Mammary epithelial cell (primary cell): ENCODE results near the gene ANO2.

ENCODE experiments used
- EZH2 ChIP-seq: IDR thresholded peaks from 2 replicates; pipeline ENCODE4 v1.6.1; 2012; ENCODE audit warnings: low read length, inconsistent platforms, borderline replicate concordance
- TF ChIP-seq, protein P1 (sequence below), 2 donors: IDR thresholded peaks in 1 of 2; conservative IDR thresholded peaks in 1 of 2; 2 replicates each; pipeline ENCODE4 v1.5.1; 2011 to 2012; ENCODE audit warnings: inconsistent platforms in 2 of 2, low read length in 2 of 2, mild to moderate bottlenecking in 2 of 2, control low read depth in 1 of 2, low read depth in 1 of 2; ENCODE audit not compliant: insufficient read depth in 1 of 2; ENCODE audit errors: extremely low read depth in 1 of 2

DNA sequence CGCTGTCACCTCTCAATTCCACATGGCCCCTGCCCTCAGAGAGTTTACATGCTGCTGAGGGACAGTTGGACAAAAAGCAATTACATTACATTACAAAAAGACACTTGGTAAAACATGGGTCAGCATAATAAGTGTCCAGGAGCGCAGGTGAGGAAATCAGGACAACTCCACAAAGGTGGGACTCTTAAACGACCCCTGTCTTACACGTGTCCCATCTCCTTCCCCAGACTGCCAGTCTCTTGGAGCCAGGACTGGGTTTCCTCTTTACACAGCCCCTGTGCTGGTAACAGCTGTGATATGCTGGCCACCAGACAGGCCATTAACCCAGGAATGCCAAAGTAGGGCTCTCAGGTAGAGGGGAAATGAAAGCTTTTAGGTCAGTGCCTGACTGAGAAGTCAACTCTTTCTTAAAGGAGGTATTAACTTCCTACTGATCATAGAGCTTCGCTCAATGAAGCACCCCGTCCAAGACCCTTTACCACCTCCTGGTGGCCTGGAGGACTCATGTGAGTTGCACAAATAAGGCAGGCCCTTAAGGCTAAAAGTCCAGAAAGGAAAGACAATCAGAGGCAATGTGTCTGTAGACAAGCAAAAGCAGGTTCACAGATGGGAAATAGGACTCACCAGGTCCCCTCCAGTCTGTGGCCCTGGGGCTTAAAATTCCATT lies 55.5 kb downstream of the ANO2 start:
- TF ChIP-seq, protein P1, sequence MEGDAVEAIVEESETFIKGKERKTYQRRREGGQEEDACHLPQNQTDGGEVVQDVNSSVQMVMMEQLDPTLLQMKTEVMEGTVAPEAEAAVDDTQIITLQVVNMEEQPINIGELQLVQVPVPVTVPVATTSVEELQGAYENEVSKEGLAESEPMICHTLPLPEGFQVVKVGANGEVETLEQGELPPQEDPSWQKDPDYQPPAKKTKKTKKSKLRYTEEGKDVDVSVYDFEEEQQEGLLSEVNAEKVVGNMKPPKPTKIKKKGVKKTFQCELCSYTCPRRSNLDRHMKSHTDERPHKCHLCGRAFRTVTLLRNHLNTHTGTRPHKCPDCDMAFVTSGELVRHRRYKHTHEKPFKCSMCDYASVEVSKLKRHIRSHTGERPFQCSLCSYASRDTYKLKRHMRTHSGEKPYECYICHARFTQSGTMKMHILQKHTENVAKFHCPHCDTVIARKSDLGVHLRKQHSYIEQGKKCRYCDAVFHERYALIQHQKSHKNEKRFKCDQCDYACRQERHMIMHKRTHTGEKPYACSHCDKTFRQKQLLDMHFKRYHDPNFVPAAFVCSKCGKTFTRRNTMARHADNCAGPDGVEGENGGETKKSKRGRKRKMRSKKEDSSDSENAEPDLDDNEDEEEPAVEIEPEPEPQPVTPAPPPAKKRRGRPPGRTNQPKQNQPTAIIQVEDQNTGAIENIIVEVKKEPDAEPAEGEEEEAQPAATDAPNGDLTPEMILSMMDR (conservative IDR thresholded peaks at IDR 0.05 in 1 of 2, IDR thresholded peaks at IDR 0.05 in 1 of 2; ENCODE audit: extremely low read depth in 1 of 2, insufficient read depth in 1 of 2, low read depth in 1 of 2, low read length in 2 of 2) = no peak
- TF ChIP-seq EZH2 = no peak
